NB4 (cell line): ENCODE results near the gene CPEB3.
A peak's percentile ranks its signal among the peaks of the same experiment; 100 is the strongest.

Experiments used
- DNase-seq: peaks from one replicate; pipeline ENCODE4 v3.0.0; 2010; ENCODE audit warnings: low read depth
- H3K4me3 ChIP-seq: one replicate; pipeline ENCODE4 v1.5.1; 2011; ENCODE audit warnings: mild to moderate bottlenecking, low read depth, low read length, moderate library complexity
- MYC ChIP-seq: IDR thresholded peaks from 2 replicates; pipeline ENCODE4 v1.6.1; 2011; ENCODE audit warnings: low read depth, low read length
- POLR2A ChIP-seq: IDR thresholded peaks from 2 replicates; pipeline ENCODE4 v1.6.1; 2011; ENCODE audit warnings: mild to moderate bottlenecking; ENCODE audit not compliant: insufficient read length; ENCODE audit errors: extremely low read depth
- TF ChIP-seq, protein P1 (sequence below): IDR thresholded peaks from 2 replicates; pipeline ENCODE4 v1.6.1; 2011; ENCODE audit warnings: low read depth, low read length
- TF ChIP-seq, protein P2 (sequence below): IDR thresholded peaks from one replicate; pipeline ENCODE4 v1.5.1; 2012; ENCODE audit warnings: low read depth, low read length

Gene CPEB3

DNA sequence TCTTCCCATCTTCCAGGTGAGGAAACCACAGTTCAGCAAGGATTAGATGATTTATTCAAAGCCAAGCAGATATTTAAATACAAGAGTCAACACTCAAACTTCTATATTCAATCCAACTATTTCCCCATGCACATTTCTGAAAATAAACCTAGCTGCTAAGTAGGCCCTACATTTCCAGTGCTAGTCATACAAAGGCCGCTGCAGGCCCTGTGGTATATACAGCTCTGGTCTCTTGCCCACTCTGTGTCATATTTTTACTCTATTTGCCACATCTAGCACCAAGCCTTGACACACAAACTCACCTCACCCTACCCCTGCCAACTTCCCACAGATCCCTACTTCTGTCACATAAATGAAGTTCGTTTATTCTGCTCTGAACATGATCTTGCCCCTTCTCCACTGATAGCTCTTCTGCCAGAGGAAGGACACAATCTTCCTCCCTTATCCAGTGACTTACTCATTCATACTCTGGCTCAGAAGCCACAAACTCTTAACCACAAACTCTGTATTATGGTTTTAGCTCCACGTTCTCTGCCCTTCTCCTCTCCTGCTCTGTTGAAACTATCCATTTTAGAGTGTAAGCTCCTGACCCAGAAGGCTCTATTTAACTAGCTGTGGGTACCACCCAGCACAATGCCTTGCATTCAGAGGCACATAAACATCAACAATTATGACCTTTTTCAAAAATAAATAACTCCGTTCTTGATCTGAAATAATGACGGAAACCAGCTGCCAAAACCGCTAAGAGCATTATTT is 180.7 kb downstream of the CPEB3 start:
- H3K4me3 ChIP-seq = no peak overlapping the region
- DNase-seq = peak; percentile 76
- TF ChIP-seq, protein P1, sequence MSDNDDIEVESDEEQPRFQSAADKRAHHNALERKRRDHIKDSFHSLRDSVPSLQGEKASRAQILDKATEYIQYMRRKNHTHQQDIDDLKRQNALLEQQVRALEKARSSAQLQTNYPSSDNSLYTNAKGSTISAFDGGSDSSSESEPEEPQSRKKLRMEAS = no peak
- no peak for TF ChIP-seq MYC
- TF ChIP-seq, protein P2, sequence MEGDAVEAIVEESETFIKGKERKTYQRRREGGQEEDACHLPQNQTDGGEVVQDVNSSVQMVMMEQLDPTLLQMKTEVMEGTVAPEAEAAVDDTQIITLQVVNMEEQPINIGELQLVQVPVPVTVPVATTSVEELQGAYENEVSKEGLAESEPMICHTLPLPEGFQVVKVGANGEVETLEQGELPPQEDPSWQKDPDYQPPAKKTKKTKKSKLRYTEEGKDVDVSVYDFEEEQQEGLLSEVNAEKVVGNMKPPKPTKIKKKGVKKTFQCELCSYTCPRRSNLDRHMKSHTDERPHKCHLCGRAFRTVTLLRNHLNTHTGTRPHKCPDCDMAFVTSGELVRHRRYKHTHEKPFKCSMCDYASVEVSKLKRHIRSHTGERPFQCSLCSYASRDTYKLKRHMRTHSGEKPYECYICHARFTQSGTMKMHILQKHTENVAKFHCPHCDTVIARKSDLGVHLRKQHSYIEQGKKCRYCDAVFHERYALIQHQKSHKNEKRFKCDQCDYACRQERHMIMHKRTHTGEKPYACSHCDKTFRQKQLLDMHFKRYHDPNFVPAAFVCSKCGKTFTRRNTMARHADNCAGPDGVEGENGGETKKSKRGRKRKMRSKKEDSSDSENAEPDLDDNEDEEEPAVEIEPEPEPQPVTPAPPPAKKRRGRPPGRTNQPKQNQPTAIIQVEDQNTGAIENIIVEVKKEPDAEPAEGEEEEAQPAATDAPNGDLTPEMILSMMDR = no peak
- TF ChIP-seq POLR2A = no peak

DNA sequence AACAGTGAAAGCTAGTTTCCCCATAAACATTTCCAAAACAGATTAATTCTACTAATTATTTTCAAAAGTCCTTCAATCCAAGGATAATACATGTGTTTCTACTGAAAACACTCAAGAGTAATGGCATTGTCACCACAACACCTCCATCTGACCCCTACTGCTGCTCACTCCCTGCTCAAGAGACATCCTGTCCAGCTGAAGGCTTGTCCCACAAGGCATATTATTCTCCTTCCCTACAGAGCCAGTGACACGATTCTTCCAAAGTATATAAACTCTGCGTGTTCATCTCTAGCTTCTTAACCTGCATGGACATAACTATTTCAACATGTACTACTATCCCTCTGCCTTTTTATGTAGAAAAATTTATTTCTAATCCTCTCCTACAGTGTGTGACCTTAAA is 182.1 kb downstream of the CPEB3 start:
- TF ChIP-seq, protein P2 = no peak
- TF ChIP-seq POLR2A = no peak
- TF ChIP-seq MYC = no peak
- TF ChIP-seq, protein P1 = no peak
- no peak for DNase-seq
- no peak overlapping the region for H3K4me3 ChIP-seq

DNA sequence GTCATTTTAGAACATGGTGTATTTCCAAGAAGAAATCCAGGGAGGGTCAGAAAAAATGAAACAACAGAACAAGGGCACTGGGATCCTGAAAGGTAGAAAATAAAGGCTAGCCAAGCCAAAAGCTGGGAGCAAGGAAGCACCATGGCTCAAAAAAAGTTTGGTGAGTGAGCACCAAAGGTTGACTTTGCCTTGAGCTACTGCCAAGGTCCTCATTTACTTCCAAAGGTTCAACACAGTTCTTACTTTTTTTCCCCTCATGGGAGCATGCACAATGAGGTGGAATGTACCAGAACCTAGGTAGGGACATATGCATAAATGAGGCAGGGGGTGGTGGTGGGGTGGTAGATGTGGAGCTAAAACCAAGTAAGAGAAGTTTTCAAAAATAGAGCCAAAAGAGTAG is 182.8 kb downstream of the CPEB3 start:
- no peak for DNase-seq
- H3K4me3 ChIP-seq = no peak overlapping the region
- TF ChIP-seq MYC (no peak), POLR2A (no peak)
- TF ChIP-seq, protein P1 = no peak
- TF ChIP-seq, protein P2 = no peak

DNA sequence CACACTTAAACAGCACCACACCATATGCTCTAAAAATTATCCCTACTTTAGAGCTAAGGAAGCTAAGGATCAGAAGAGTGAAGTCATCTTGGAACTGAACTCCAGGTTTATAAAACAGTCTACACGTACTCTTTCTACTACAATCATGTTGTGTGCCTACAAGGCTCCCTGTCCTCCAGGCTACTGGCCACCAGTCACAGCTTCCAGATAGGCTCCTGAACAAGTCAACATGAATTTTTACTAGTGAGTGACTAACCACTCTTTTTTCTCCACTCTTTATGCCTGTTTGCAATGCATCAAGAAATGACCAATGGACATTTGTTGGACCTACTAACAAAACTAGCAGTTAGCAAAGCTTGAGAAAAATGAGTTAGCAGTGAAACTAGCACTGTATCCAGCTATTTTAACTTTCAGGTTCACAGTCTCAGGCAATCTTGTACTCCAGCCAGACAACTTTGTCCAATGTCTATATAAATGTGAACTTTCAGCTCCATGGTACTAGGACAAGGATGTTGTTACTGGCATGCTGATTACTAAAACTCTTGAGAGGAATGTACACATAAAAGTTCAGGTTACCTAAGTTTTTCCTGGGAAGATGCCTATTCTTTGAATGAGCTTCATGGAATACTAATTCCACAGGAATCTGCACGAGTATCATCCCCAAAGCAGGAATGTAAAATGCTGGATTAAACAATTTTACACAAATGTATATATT is 187.3 kb downstream of the CPEB3 start:
- TF ChIP-seq, protein P2 = no peak
- no peak overlapping the region for H3K4me3 ChIP-seq
- no peak for DNase-seq

DNA sequence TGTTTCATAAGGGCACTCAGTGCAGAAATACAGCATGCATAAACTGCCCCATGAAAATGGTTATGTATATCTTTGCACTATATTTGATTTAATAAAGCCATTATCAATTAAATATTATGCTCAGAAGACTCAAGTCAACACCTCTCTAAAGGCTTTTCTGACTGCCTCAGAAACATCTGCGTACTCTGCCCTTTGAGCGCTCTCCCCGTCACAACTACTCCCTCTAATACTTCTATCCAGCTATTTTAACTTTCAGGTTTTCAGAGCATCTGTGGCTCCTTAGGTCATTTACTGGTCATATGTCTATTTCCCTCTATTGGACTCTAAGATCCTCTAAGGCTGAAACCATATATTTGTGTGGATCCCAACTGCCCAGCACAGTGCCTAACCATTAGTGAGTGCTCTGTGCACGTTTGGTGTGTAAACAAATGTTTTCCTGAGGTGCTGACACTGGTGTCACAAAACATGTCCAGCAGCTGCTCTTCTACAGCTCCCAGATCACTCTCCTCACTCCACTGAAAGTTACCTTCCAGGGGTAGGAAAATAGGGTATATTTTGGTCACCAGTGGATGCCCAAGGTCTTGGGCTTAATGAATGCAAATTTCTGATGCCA is 188.2 kb downstream of the CPEB3 start:
- TF ChIP-seq, protein P2 = no peak
- TF ChIP-seq, protein P1 = no peak
- TF ChIP-seq MYC (no peak), POLR2A (no peak)
- H3K4me3 ChIP-seq = no peak overlapping the region
- DNase-seq = no peak
